Measurements from ENCODE around the gene DEXI. TPM values are rescaled to one million over a fixed set of nuclear protein-coding genes. Genes with fewer than 3 reads are reported as not detected.

DEXI gene
- total and polyA plus RNA-seq, 2 of the 13 experiments (the other 11 are each of a cell fraction or from before 2014, with no cell fraction given) = 51.5 to 70.4 TPM

- peak; percentile 99 for TF ChIP-seq CTCF (CRISPR knock-in tag; IDR thresholded peaks at IDR 0.05)
- TF ChIP-seq MXD3 (CRISPR knock-in tag; IDR thresholded peaks at IDR 0.05) = no peak
- no peak for TF ChIP-seq SP1 (IDR thresholded peaks at IDR 0.05)
- TF ChIP-seq SP1 (CRISPR knock-in tag; IDR thresholded peaks at IDR 0.05) = no peak; the same call in 1 of the 2 replicates
- TF ChIP-seq NCOA5 (CRISPR knock-in tag; IDR thresholded peaks at IDR 0.05) = no peak
- TF ChIP-seq SCMH1 (CRISPR knock-in tag; IDR thresholded peaks at IDR 0.05; ENCODE audit: borderline replicate concordance) = no peak
- TF ChIP-seq ZNF580 (CRISPR knock-in tag; IDR thresholded peaks at IDR 0.05; ENCODE audit: borderline replicate concordance, low read depth) = peak; percentile 77
- no peak for TF ChIP-seq ZNF33A (CRISPR knock-in tag; IDR thresholded peaks at IDR 0.05; ENCODE audit: borderline replicate concordance)
- no peak for TF ChIP-seq NCOA2 (CRISPR knock-in tag; IDR thresholded peaks at IDR 0.05)
- no peak for TF ChIP-seq ZNF276 (CRISPR knock-in tag; IDR thresholded peaks at IDR 0.05; ENCODE audit: low read depth)
- no peak for TF ChIP-seq SRSF9 (IDR thresholded peaks at IDR 0.05; ENCODE audit: borderline replicate concordance, insufficient read depth, low read depth, low read length, poor library complexity, severe bottlenecking)
- peak; percentile 45 for TF ChIP-seq ZNF781 (CRISPR knock-in tag; IDR thresholded peaks at IDR 0.05; ENCODE audit: borderline replicate concordance, not compliant biosample characterization)
- TF ChIP-seq ZBTB20 (CRISPR knock-in tag; IDR thresholded peaks at IDR 0.05; ENCODE audit: borderline replicate concordance, low read depth) = no peak
- TF ChIP-seq AFF4 (CRISPR knock-in tag; IDR thresholded peaks at IDR 0.05) = 0 out of 2 replicates have a peak, but pooled peaks have one; percentile 70
- TF ChIP-seq ZNF333 (CRISPR knock-in tag; IDR thresholded peaks at IDR 0.05; ENCODE audit: borderline replicate concordance) = no peak
- TF ChIP-seq SIN3B (IDR thresholded peaks at IDR 0.05; ENCODE audit: low read length) = 0 out of 2 replicates have a peak, but pooled peaks have one; percentile 23
- no peak for TF ChIP-seq ZNF496 (CRISPR knock-in tag; IDR thresholded peaks at IDR 0.05; ENCODE audit: insufficient replicate concordance)
- TF ChIP-seq NR2C2 (CRISPR knock-in tag; IDR thresholded peaks at IDR 0.05; ENCODE audit: borderline replicate concordance) = no peak
- TF ChIP-seq CC2D1A (CRISPR knock-in tag; IDR thresholded peaks at IDR 0.05) = no peak
Observed at GRCh38 chr16:10918294-10919002, 23.8 kb downstream of the DEXI start (continued).
